ENCODE data around the gene WDR72.

DNA sequence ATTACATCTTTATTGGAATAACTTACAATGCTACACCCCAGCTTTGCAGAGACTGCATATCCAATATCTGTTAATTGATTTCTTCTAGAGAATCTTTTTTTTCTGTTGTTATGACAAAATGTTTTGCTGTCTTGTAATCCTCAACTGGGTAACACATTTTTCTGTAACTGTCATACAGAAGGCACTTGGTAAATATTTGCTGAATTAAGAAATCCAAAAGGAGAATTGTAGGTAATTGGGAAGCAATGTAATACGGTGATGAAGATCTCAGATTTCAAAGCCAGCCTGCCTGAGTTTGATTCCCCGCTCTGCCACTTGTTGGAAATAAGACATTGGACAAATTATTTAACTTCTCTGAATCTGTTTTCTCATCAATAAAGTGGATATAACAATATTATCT lies 169.1 kb downstream of the WDR72 start:
- TF ChIP-seq, protein P1, sequence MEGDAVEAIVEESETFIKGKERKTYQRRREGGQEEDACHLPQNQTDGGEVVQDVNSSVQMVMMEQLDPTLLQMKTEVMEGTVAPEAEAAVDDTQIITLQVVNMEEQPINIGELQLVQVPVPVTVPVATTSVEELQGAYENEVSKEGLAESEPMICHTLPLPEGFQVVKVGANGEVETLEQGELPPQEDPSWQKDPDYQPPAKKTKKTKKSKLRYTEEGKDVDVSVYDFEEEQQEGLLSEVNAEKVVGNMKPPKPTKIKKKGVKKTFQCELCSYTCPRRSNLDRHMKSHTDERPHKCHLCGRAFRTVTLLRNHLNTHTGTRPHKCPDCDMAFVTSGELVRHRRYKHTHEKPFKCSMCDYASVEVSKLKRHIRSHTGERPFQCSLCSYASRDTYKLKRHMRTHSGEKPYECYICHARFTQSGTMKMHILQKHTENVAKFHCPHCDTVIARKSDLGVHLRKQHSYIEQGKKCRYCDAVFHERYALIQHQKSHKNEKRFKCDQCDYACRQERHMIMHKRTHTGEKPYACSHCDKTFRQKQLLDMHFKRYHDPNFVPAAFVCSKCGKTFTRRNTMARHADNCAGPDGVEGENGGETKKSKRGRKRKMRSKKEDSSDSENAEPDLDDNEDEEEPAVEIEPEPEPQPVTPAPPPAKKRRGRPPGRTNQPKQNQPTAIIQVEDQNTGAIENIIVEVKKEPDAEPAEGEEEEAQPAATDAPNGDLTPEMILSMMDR (IDR thresholded peaks at IDR 0.05) = no peak
- no peak for TF ChIP-seq POLR2A (IDR thresholded peaks at IDR 0.05)

Data from testis (tissue), 2 donors.